OCI-LY3 (cell line): ENCODE data around the gene NDUFA1.

Experiments
- CTCF ChIP-seq: fragments of 200-600, 300-600 bp; sonication (generic); IDR thresholded peaks from 2 replicates; pipeline ENCODE4 v1.5.1; 2014; ENCODE audit warnings: antibody characterized with exemption, low read length, low read depth
- EZH2phosphoT487 ChIP-seq: fragments of 200-600 bp; shearing (Covaris generic); IDR thresholded peaks from 2 replicates; pipeline ENCODE4 v1.6.1; 2018; ENCODE audit warnings: antibody characterized with exemption, mixed run types, low read depth

DNA sequence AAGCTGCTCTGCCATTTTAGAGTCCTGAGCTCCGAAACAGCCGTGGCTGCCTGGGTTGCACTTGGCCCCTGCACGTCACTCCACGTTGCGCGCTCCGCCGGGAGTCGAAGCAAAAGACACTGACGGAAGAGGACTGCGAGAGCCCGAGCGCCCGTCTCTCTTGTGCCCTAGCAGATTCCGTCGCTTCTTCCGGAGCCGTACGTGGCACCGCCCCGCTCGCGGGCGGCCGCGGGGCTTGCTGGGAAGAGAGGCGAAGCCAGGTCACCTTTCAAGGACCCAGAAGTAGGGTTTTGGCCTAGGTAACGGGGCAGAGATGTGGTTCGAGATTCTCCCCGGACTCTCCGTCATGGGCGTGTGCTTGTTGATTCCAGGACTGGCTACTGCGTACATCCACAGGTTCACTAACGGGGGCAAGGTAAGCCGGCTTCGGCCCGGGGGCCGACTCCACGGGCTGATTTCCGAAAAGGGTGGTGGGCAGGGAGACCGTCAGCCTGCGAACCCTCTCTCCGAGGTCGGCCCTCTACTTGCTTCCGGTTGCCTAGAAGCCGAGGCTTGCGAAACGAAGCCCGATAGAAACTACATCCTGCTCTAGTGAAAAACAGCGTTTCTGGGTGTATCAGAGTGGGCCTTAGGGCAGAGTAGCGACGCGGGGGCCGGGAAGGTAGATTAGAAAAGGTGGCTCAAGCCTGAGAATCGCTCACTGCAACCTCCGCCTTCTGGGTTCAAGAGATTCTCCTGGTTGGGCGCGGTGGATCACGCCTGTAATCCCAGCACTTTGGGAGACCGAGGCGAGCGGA lies at the start of gene NDUFA1, which contains the start of gene RNF113A:
- no peak for TF ChIP-seq CTCF
- TF ChIP-seq EZH2phosphoT487: no peak
